Activated T-cell treated with anti-CD3 and anti-CD28 coated beads, Interleukin-2, amount 50 U/mL, for 72 hours (primary cell): ENCODE data around the gene ARPP21. TPM values are rescaled to one million over a fixed set of nuclear protein-coding genes. Genes with fewer than 3 reads are reported as not detected.
A peak's percentile ranks its signal among the peaks of the same experiment; 100 is the strongest.

Experiments used
- ATAC-seq, 2 donors: fragments of 150-1000 bp; cut with Tn5 transposase; replicated peaks in 1 of 2; 2 replicates each; pipeline ENCODE4 v1.10.0; 2021; ENCODE audit warnings: moderate library complexity in 2 of 2, mild to moderate bottlenecking in 1 of 2
- DNase-seq, 2 donors: peaks; one replicate each; pipeline ENCODE4 v3.0.0; 2021 to 2022; ENCODE audit warnings: mixed read lengths in 1 of 2
- H3K27ac Mint-ChIP-seq: one replicate; pipeline ENCODE4 v1.8.0; 2022; ENCODE audit warnings: mild to moderate bottlenecking, moderate library complexity, mixed read lengths
- H3K27me3 Mint-ChIP-seq: one replicate; pipeline ENCODE4 v1.8.0; 2022; ENCODE audit warnings: low read depth, mixed read lengths
- H3K36me3 Mint-ChIP-seq, 2 donors: one replicate each; pipeline ENCODE4 v1.8.0; 2022; ENCODE audit warnings: mixed read lengths in 2 of 2, mild to moderate bottlenecking in 1 of 2; ENCODE audit not compliant: insufficient read depth in 2 of 2
- H3K4me1 Mint-ChIP-seq: one replicate; pipeline ENCODE4 v1.8.0; 2022; ENCODE audit warnings: low read depth, mixed read lengths
- H3K4me3 Mint-ChIP-seq, 2 donors: one replicate each; pipeline ENCODE4 v1.8.0; 2022; ENCODE audit warnings: mild to moderate bottlenecking in 2 of 2, mixed read lengths in 2 of 2, moderate library complexity in 2 of 2
- H3K9me3 Mint-ChIP-seq, 2 donors: one replicate each; pipeline ENCODE4 v1.8.0; 2022; ENCODE audit warnings: mixed read lengths in 2 of 2
- total RNA-seq, 2 donors: library from RNA; stranded (reverse); gene quantifications; one replicate each; pipeline ENCODE4 v1.2.3, GENCODE V29; 2022

The ARPP21 gene
- total RNA-seq, 2 donors from 2014 or later: not detected

DNA sequence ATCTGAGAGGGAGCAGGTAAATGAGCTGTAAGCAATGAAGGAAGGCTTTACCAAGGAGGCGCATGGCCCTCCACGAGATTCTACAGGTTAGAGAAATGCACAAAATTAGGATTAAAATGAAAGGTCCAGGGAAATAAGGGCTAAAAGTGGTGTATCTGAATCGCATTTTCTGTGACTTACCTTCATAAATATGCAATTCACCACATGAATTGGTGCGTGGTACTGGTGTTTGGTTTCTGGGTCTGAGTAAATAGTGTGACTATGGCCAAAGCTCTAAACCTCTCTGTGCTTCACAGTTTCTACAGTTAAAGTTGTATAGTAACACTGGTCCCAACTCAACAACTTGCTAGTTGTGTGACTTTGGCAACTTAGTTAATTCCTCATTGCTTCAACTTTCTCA is 8.1 kb downstream of the ARPP21 start:
- Mint-ChIP-seq H3K27me3 (peaks cover 11% of the 10 kb centered on the region), H3K27ac (no peak overlapping the region), H3K4me3 (no peak overlapping the region), H3K4me1 (peaks cover 6% of the 10 kb centered on the region), H3K9me3 (no peaks in the 10 kb centered on the region), H3K36me3 (no peaks in the 10 kb centered on the region)
- DNase-seq: no peak
- no peak for ATAC-seq

DNA sequence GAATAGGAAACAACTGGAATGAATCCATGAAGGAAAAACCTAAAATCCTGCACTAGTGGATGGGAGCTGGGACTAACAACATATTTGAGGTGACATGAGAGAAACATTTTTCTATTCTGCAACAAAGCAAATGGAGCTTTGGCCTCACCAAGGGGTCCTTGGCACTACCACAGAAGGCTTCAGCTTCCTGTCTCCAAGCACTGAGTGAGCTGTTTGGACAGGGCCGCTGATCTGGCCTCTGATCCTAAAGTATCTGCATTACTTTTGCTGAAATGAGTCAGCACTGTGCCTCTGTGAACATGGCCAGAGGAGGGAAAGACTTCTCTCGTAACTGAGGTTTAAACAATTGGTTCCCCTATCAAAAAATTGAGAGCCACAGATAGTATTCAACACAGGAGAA is 9.0 kb downstream of the ARPP21 start:
- H3K27ac Mint-ChIP-seq: no peak overlapping the region
- DNase-seq (no peak), ATAC-seq (no peak)
- no peaks in the 10 kb centered on the region for H3K36me3 Mint-ChIP-seq
- peaks cover 6% of the 10 kb centered on the region for H3K4me1 Mint-ChIP-seq
- H3K4me3 Mint-ChIP-seq: no peak overlapping the region
- H3K9me3 Mint-ChIP-seq: no peaks in the 10 kb centered on the region
- H3K27me3 Mint-ChIP-seq: peaks cover 3% of the 10 kb centered on the region

- Mint-ChIP-seq H3K9me3 (no peaks in the 10 kb centered on the region), H3K27me3 (no peaks in the 10 kb centered on the region), H3K36me3 (no peaks in the 10 kb centered on the region), H3K27ac (no peak overlapping the region), H3K4me1 (peaks cover 6% of the 10 kb centered on the region), H3K4me3 (no peak overlapping the region)
- no peak for ATAC-seq
- DNase-seq: no peak
Measured at GRCh38 chr3:35649405-35649804, 10.1 kb downstream of the ARPP21 start.

DNA sequence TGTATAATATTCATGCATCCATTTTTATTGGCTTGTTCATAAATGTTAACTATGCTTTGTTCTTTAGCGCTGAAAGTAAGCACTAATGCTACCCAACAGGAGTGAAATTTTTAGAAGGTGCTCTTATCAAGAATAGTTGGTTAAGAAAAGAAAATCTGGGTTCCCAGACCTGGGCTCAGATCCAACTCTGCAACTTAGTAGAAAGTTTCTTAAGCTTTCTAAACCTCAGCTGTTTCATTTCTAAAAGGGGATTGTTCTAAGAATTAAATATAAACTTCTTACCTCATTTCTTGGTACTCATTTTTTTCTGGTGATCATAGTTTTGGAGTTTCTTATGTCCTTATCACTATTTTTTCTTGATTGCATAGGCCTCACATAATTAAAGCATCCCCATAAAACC is 12.1 kb downstream of the ARPP21 start:
- Mint-ChIP-seq H3K4me1 (peaks cover 6% of the 10 kb centered on the region), H3K27ac (no peak overlapping the region), H3K36me3 (no peaks in the 10 kb centered on the region), H3K9me3 (no peaks in the 10 kb centered on the region), H3K4me3 (no peak overlapping the region), H3K27me3 (no peaks in the 10 kb centered on the region)
- ATAC-seq: no peak
- DNase-seq: no peak

DNA sequence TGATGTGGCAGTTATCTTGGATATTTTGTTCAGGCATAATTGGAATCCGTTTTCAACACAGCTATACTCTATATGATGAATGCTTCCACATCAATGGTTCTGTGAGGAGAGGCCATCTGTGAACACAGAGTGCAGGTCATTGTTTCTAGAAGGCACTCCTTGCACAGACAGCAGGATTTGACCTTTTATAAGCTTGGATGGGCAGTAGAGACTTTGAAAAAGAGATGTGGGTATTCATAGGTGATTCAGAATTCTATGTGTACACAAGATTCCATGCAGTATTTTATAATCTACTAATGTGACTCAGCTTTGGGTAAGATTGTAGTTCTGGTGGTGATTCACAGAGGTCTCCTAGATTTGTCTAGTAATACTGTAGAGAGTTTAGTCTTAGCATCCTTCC is 12.5 kb downstream of the ARPP21 start:
- H3K4me1 Mint-ChIP-seq: peaks cover 6% of the 10 kb centered on the region
- no peak overlapping the region for H3K4me3 Mint-ChIP-seq
- no peaks in the 10 kb centered on the region for H3K27me3 Mint-ChIP-seq
- H3K27ac Mint-ChIP-seq: no peak overlapping the region
- DNase-seq (no peak), ATAC-seq (no peak)
- H3K36me3 Mint-ChIP-seq: no peaks in the 10 kb centered on the region
- no peaks in the 10 kb centered on the region for H3K9me3 Mint-ChIP-seq

DNA sequence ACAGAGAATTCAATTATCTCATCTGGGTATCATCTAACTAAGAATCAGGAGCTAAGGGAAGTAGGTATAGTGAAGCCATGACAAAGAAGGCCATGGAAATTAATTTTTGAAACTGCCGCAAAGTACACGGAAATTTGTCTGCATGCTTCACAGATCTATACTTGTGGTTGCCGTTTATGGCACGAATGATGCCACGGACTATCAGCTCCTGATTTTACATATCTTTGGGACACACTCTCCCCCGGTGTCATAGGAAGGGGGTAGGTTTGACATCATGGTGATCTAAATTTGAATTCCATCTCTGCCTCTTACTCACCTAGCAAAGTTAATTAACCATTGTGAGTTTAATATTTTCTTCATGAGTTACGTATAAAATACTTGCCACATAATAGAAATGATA is 14.0 kb downstream of the ARPP21 start:
- no peak overlapping the region for H3K27ac Mint-ChIP-seq
- no peak overlapping the region for H3K4me3 Mint-ChIP-seq
- H3K36me3 Mint-ChIP-seq: no peaks in the 10 kb centered on the region
- peaks cover 3% of the 10 kb centered on the region for H3K27me3 Mint-ChIP-seq
- H3K4me1 Mint-ChIP-seq: peaks cover 6% of the 10 kb centered on the region
- H3K9me3 Mint-ChIP-seq: no peaks in the 10 kb centered on the region
- DNase-seq (no peak), ATAC-seq (no peak)

GRCh38 chr3:35654476-35654875 is 15.2 kb downstream of the ARPP21 start:
- ATAC-seq (no peak), DNase-seq (no peak)
- no peak overlapping the region for H3K27ac Mint-ChIP-seq
- peaks cover 6% of the 10 kb centered on the region for H3K4me1 Mint-ChIP-seq
- H3K27me3 Mint-ChIP-seq: peaks cover 5% of the 10 kb centered on the region
- H3K9me3 Mint-ChIP-seq: no peaks in the 10 kb centered on the region
- no peaks in the 10 kb centered on the region for H3K36me3 Mint-ChIP-seq
- no peak overlapping the region for H3K4me3 Mint-ChIP-seq

DNA sequence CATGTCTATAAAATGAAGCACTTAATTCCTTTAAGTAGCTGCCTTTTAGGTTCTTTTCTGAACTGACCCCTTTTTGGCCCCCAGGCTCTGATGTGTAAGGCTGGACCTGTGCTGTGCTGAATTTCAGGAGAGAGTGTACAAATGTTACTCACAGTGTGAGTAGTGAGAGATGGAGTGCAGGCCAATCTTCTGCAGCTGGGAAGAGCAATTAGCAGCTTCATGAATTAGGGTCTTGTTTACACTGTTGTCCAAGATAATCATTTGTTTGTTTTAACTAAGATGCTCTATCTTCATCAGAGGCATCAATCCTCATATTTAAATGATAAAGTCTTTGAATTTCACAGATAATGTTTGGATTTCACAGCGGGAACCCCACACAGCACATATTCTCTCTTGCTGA is 19.4 kb downstream of the ARPP21 start:
- ATAC-seq (no peak), DNase-seq (no peak)
- Mint-ChIP-seq H3K4me3 (no peak overlapping the region), H3K4me1 (no peaks in the 10 kb centered on the region), H3K27ac (no peak overlapping the region), H3K36me3 (no peaks in the 10 kb centered on the region), H3K27me3 (peaks cover 15% of the 10 kb centered on the region), H3K9me3 (peaks cover 0 to 1% of the 10 kb centered on the region in 2 donors)

- H3K36me3 Mint-ChIP-seq: no peaks in the 10 kb centered on the region
- ATAC-seq (no peak), DNase-seq (peak in 1 of 2 donors; percentile 2)
- no peaks in the 10 kb centered on the region for H3K4me1 Mint-ChIP-seq
- H3K27ac Mint-ChIP-seq: no peak overlapping the region
- peaks cover 0 to 1% of the 10 kb centered on the region in 2 donors for H3K9me3 Mint-ChIP-seq
- H3K27me3 Mint-ChIP-seq: peaks cover 15% of the 10 kb centered on the region
- H3K4me3 Mint-ChIP-seq: no peak overlapping the region
Measured at GRCh38 chr3:35659768-35660167, 20.4 kb downstream of the ARPP21 start.

DNA sequence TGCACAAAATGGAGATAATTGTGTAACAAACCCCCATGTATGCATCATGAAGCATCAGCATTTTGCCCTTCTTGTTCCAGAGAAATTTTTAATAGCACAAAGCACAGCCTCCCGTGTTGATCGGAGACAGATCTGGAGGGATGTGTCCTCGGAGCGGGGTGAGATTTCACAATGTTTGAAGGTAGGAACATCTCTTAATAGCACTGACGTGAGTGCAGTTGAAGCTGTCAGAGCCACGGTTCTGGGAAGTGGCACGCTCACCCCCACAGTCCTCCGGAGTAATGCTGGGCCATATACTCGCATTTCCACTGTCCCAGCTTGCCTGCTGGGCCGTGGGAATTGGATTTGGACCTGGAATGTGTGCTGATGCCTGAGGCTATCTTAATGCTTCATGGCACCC is 24.1 kb downstream of the ARPP21 start:
- no peak overlapping the region for H3K27ac Mint-ChIP-seq
- peaks cover 0 to 1% of the 10 kb centered on the region in 2 donors for H3K9me3 Mint-ChIP-seq
- no peak for ATAC-seq
- peaks cover 12% of the 10 kb centered on the region for H3K27me3 Mint-ChIP-seq
- H3K4me1 Mint-ChIP-seq: no peaks in the 10 kb centered on the region
- H3K36me3 Mint-ChIP-seq: no peaks in the 10 kb centered on the region
- no peak overlapping the region for H3K4me3 Mint-ChIP-seq
- DNase-seq: no peak

GRCh38 chr3:35664460-35664919 is 25.2 kb downstream of the ARPP21 start:
- no peak overlapping the region for H3K4me3 Mint-ChIP-seq
- H3K4me1 Mint-ChIP-seq: no peaks in the 10 kb centered on the region
- H3K9me3 Mint-ChIP-seq: peaks cover 0 to 1% of the 10 kb centered on the region in 2 donors
- no peaks in the 10 kb centered on the region for H3K36me3 Mint-ChIP-seq
- no peak overlapping the region for H3K27ac Mint-ChIP-seq
- DNase-seq: no peak
- peaks cover 15% of the 10 kb centered on the region for H3K27me3 Mint-ChIP-seq
- no peak for ATAC-seq

DNA sequence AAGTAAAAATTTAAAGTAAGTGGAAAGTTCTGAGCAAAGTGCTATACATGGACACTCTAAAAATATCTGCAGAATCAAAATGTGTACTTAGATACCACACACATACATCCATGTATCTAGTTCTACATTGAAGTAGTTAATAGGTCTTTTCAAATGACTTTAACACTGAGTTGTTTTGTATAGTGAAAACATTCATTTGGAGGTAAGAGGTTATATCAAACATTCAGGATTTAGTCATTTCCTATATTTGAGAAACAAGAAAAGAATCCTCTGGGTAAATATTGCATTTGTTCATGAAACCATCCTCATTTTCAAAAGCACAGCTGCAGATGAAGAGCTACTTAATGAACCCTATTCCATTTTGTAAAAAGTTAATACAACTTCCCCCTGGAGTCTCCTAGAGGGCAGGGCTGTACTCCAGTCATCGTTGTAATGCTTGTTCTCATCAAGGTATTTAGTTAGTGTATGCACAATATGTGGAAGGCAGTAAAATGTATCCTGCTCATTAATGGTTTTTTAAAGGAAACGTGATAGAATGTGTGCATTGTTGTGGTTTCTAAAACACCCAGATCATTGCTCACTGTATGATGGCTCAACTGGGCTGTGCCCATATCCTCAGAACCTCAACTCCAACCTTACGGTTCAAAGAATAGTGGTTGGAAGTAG is 26.2 kb downstream of the ARPP21 start:
- H3K27ac Mint-ChIP-seq: no peak overlapping the region
- H3K27me3 Mint-ChIP-seq: peaks cover 19% of the 10 kb centered on the region
- no peaks in the 10 kb centered on the region for H3K36me3 Mint-ChIP-seq
- DNase-seq (no peak), ATAC-seq (no peak)
- no peaks in the 10 kb centered on the region for H3K4me1 Mint-ChIP-seq
- H3K9me3 Mint-ChIP-seq: peaks cover 0 to 1% of the 10 kb centered on the region in 2 donors
- H3K4me3 Mint-ChIP-seq: no peak overlapping the region

- Mint-ChIP-seq H3K4me1 (no peaks in the 10 kb centered on the region), H3K36me3 (no peaks in the 10 kb centered on the region), H3K4me3 (no peak overlapping the region), H3K9me3 (no peaks in the 10 kb centered on the region), H3K27me3 (peaks cover 19% of the 10 kb centered on the region), H3K27ac (no peak overlapping the region)
- ATAC-seq (no peak), DNase-seq (no peak)
Measured at GRCh38 chr3:35666888-35667287, 27.6 kb downstream of the ARPP21 start.

DNA sequence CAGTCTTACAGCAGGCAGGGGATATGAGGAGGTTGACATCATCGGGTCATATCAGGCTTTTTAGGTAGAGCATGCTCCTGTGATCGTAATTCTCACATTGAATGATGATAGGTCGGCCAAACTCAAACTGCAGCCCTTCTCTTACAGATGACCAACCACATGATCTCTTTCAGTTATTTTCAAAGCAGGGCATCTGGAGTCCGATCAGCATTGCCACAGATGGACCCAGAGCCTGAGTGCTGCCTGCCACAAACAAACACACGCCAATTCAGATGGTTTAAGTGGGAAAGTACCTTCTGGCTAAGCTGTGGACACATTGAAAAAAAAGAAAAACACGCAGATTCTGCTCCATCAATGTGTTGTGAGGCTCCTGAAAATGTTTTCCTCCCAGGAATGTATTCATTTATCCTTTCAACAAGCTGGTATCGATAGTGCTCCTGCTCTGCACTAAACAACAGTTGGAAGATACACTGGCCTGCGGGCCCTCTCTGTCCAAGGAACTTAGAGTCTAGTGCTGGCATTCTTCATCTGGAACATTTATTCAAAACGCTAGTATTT is 31.2 kb downstream of the ARPP21 start:
- H3K36me3 Mint-ChIP-seq: no peaks in the 10 kb centered on the region
- no peaks in the 10 kb centered on the region for H3K4me1 Mint-ChIP-seq

More for the DNA sequence above, 31.2 kb downstream of the ARPP21 start:
- no peak for DNase-seq
- no peak for ATAC-seq
- H3K27ac Mint-ChIP-seq: no peak overlapping the region
- peaks cover 0 to 1% of the 10 kb centered on the region in 2 donors for H3K9me3 Mint-ChIP-seq
- H3K27me3 Mint-ChIP-seq: peaks cover 10% of the 10 kb centered on the region
- no peak overlapping the region for H3K4me3 Mint-ChIP-seq
